Endodermal cell (in vitro differentiated cells): Measurements from ENCODE around the gene VGLL1. TPM values are rescaled to one million over a fixed set of nuclear protein-coding genes. Genes with fewer than 3 reads are reported as not detected.

Experiments
- DNase-seq: peaks from one replicate; pipeline ENCODE4 v3.0.0-alpha.2; 2017
- H3K27ac ChIP-seq: 2 replicates; pipeline ENCODE4 v1.5.1; 2013; ENCODE audit warnings: mild to moderate bottlenecking, low read depth, low read length, moderate library complexity
- H3K27me3 ChIP-seq: 2 replicates; pipeline ENCODE4 v1.6.1; 2013; ENCODE audit warnings: mild to moderate bottlenecking, low read length, moderate library complexity; ENCODE audit not compliant: insufficient read depth, control insufficient read depth, poor library complexity, severe bottlenecking
- H3K36me3 ChIP-seq: 2 replicates; pipeline ENCODE4 v1.7.0; 2013; ENCODE audit warnings: mild to moderate bottlenecking, low read length, moderate library complexity; ENCODE audit not compliant: control insufficient read depth, insufficient read depth
- H3K4me1 ChIP-seq: one replicate; pipeline ENCODE4 v1.7.0; 2013; ENCODE audit warnings: low read length; ENCODE audit not compliant: control insufficient read depth, insufficient read depth
- H3K4me3 ChIP-seq: 2 replicates; pipeline ENCODE4 v1.5.1; 2013; ENCODE audit warnings: mild to moderate bottlenecking, low read length, moderate library complexity
- H3K9ac ChIP-seq: 2 replicates; pipeline ENCODE4 v1.6.1; 2013; ENCODE audit warnings: mild to moderate bottlenecking, low read length, moderate library complexity; ENCODE audit not compliant: poor library complexity, severe bottlenecking; ENCODE audit errors: extremely low read depth
- H3K9me3 ChIP-seq: 2 replicates; pipeline ENCODE4 v1.6.1; 2013; ENCODE audit warnings: mild to moderate bottlenecking, low read length, moderate library complexity; ENCODE audit not compliant: control insufficient read depth
- H3K27ac Mint-ChIP-seq: 2 replicates; pipeline ENCODE4 v1.8.0; 2020; ENCODE audit warnings: mixed read lengths
- H3K27me3 Mint-ChIP-seq: 2 replicates; pipeline ENCODE4 v1.8.0; 2021; ENCODE audit warnings: mild to moderate bottlenecking, mixed read lengths; ENCODE audit not compliant: insufficient read depth
- H3K36me3 Mint-ChIP-seq: 2 replicates; pipeline ENCODE4 v1.8.0; 2020; ENCODE audit warnings: low read depth, mixed read lengths
- H3K4me1 Mint-ChIP-seq: 2 replicates; pipeline ENCODE4 v1.8.0; 2020; ENCODE audit warnings: mixed read lengths
- H3K4me3 Mint-ChIP-seq: 2 replicates; pipeline ENCODE4 v1.8.0; 2020; ENCODE audit warnings: mild to moderate bottlenecking, moderate library complexity, mixed read lengths
- H3K9me3 Mint-ChIP-seq: 2 replicates; pipeline ENCODE4 v1.8.0; 2020; ENCODE audit warnings: mild to moderate bottlenecking, mixed read lengths
- CTCF ChIP-seq: fragments of 200-600 bp; sonication (generic); conservative IDR thresholded peaks from 2 replicates; pipeline ENCODE4 v1.5.0; 2021; ENCODE audit warnings: antibody characterized with exemption, mild to moderate bottlenecking
- WGBS, 2 experiments: methylation state at CpG; one replicate each; pipeline versions ENCODE4 v1.1.5 to v1.1.7; 2013; ENCODE audit warnings: missing lambda C conversion rate in 2 of 2, mixed read lengths in 1 of 2; ENCODE audit not compliant: insufficient coverage in 1 of 2, insufficient read length in 1 of 2; 5-methylcytosine and 5-hydroxymethylcytosine counted together
- microRNA-seq: library from miRNA; unstranded; fragments of <30 nt; microRNA quantifications from one replicate; pipeline ENCODE4 v1.2.0, GENCODE V29; 2020; ENCODE audit warnings: borderline microRNAs expressed
- total RNA-seq, 2 donors: library from RNA; stranded (reverse); fragmentation: NEBNext Ultra II Directional in 1 of 2; extraction: Animal tissue kit (Norgen Biotek cat#: 25700) in 1 of 2; gene quantifications; 2 replicates in 1 of 2; 3 replicates in 1 of 2; pipeline ENCODE4 v1.2.1, GENCODE V29; 2021

VGLL1 gene
- total RNA-seq, 2 donors from 2014 or later: not detected

DNA sequence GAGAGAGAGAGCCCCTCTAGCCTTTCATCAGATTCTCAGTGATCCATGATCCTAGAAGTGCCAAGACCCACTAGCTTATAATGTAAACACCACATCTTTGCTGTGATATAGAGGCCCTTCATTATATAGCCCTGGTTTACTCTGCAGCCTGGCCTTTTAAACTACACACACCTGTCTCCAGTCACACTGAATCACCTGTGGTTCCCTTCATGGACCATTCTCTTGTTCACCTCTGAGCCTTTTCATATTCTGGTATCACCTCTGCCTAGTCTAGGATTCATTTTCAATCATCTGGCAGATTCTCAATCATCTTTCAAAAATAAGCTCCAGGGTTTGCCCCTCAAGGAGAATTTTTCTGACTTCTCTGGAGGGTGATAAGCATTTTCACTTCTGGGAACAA lies 65.9 kb downstream of the VGLL1 start:
- Mint-ChIP-seq H3K4me3 (no peak overlapping the region), H3K4me1 (no peaks in the 10 kb centered on the region), H3K27ac (no peak overlapping the region), H3K36me3 (no peaks in the 10 kb centered on the region), H3K9me3 (peaks cover 41% of the 10 kb centered on the region), H3K27me3 (peaks cover 3% of the 10 kb centered on the region)
- Histone ChIP-seq H3K9ac (no peak overlapping the region), H3K4me1 (no peaks in the 10 kb centered on the region), H3K36me3 (no peaks in the 10 kb centered on the region), H3K9me3 (no peaks in the 10 kb centered on the region), H3K27ac (no peak overlapping the region), H3K27me3 (no peaks in the 10 kb centered on the region), H3K4me3 (no peak overlapping the region)
- no peak for TF ChIP-seq CTCF
- no peak for DNase-seq

DNA sequence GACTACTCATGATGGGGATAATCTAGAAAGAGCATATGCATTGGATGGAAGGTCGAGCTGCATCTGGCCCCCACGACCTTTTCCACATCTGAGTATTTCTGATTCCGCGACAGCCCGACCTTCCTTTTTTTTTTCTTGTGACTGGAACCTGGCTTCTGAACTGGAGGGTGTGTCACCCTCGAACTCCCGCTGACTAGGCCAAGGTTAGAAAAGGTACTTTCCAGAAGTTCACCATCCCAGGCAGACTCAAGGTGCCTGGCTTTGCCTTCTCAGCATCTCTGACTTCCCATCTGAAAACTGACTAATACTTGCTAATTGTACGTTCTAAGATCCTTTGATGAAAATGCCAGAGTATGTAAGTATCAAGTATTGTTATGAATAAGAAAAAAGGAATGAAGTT lies 66.6 kb downstream of the VGLL1 start:
- Histone ChIP-seq H3K27ac (no peak overlapping the region), H3K27me3 (no peaks in the 10 kb centered on the region), H3K9ac (no peak overlapping the region), H3K9me3 (no peaks in the 10 kb centered on the region), H3K4me3 (no peak overlapping the region), H3K4me1 (no peaks in the 10 kb centered on the region), H3K36me3 (no peaks in the 10 kb centered on the region)
- H3K27me3 Mint-ChIP-seq: peaks cover 3% of the 10 kb centered on the region
- no peak for DNase-seq
- no peak overlapping the region for H3K4me3 Mint-ChIP-seq
- WGBS, 2 experiments: 79 to 95% methylated on average over 3 to 8 of the region's 8 CpGs
- H3K36me3 Mint-ChIP-seq: no peaks in the 10 kb centered on the region
- TF ChIP-seq CTCF: no peak
- H3K9me3 Mint-ChIP-seq: peaks cover 41% of the 10 kb centered on the region
- no peak overlapping the region for H3K27ac Mint-ChIP-seq
- no peaks in the 10 kb centered on the region for H3K4me1 Mint-ChIP-seq

DNA sequence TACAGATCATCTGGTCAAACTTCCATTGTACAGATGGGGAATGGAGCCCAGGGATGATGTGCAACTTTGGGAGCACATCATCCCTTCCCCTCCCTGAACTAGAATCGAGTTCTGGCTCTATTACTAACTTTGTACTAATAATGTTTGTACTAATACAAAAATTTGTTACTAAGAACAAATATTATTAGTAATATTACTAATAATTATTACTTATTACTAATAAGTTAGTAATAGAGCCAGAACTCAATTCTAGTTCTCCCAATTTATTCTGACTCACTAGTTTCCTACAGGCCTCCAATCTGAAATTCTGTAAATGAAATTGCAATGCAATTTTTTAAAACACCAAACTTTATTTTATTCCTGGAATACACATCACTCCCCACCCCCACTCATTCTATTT lies 68.0 kb downstream of the VGLL1 start:
- H3K4me1 ChIP-seq: no peaks in the 10 kb centered on the region
- no peaks in the 10 kb centered on the region for H3K9me3 ChIP-seq
- Mint-ChIP-seq H3K27ac (no peak overlapping the region), H3K9me3 (peaks cover 37% of the 10 kb centered on the region), H3K4me1 (no peaks in the 10 kb centered on the region), H3K27me3 (peaks cover 3% of the 10 kb centered on the region), H3K4me3 (no peak overlapping the region), H3K36me3 (no peaks in the 10 kb centered on the region)
- DNase-seq: no peak
- H3K27me3 ChIP-seq: no peaks in the 10 kb centered on the region
- TF ChIP-seq CTCF: no peak
- no peak overlapping the region for H3K4me3 ChIP-seq
- WGBS, 2 experiments: no CpG with 5 or more reads among the region's 1 CpG
- H3K36me3 ChIP-seq: no peaks in the 10 kb centered on the region
- H3K9ac ChIP-seq: no peak overlapping the region
- H3K27ac ChIP-seq: no peak overlapping the region

Small RNA genes within 50 kb of the gene (microRNA-seq; reads per million reads assigned to microRNA genes)
- not detected for gene MIR934

Other genes with a start within 250 kb of the VGLL1 start
- not detected for gene ADGRG4, start 231.3 kb upstream of the VGLL1 start, total RNA-seq
- not detected for gene BRS3, start 44.3 kb upstream of the VGLL1 start, total RNA-seq
- gene HTATSF1, start 34.6 kb upstream of the VGLL1 start, total RNA-seq: 10 to 100 TPM; 61.1 to 75.5 TPM
- gene CD40LG, start 115.9 kb downstream of the VGLL1 start, total RNA-seq: not detected
- gene ARHGEF6, start 248.7 kb downstream of the VGLL1 start, total RNA-seq: 1 to 10 TPM; 1.8 to 2.7 TPM